HG02870 (cell line): Measurements from ENCODE around the gene MATN4.
"Not testable (repeated sequence)": the region's sequence is repeated elsewhere in the genome, so short reads cannot be mapped to it uniquely, and the experiment has no call there.

Experiments used
- ATAC-seq: cut with Tn5 transposase; IDR thresholded peaks from one replicate; pipeline ENCODE4 v1.9.1; 2021; ENCODE audit warnings: mild to moderate bottlenecking, moderate library complexity; ENCODE audit not compliant: unreplicated experiment

MATN4 gene

GRCh38 chr20:45308117-45308778 is at the start of gene MATN4:
Gene MATN4, minus strand, starts transcription at chr20:45308299. Its CDS starts 2,717 bp downstream, at chr20:45305582.
- no peak for ATAC-seq

- no peak for ATAC-seq
Measured at GRCh38 chr20:45355209-45356084, 47.3 kb upstream of the MATN4 start.

- no peak for ATAC-seq
Measured at GRCh38 chr20:45354423-45355208, 46.5 kb upstream of the MATN4 start.

GRCh38 chr20:45353746-45354145 is 45.6 kb upstream of the MATN4 start:
- no peak for ATAC-seq

GRCh38 chr20:45352729-45353128 is 44.6 kb upstream of the MATN4 start:
- ATAC-seq, result no peak

- ATAC-seq, result not testable (repeated sequence)
Measured at GRCh38 chr20:45350795-45351194, 42.7 kb upstream of the MATN4 start.

- ATAC-seq, result no peak
Measured at GRCh38 chr20:45350217-45350616, 42.1 kb upstream of the MATN4 start.

GRCh38 chr20:45347936-45348778 is 40.1 kb upstream of the MATN4 start, which contains the start of gene SDC4:
Gene SDC4, minus strand, starts transcription at chr20:45348424. Its CDS starts 40 bp downstream, at chr20:45348384.
- ATAC-seq, result no peak

GRCh38 chr20:45347297-45347935 is 39.3 kb upstream of the MATN4 start:
- ATAC-seq, result no peak

GRCh38 chr20:45346851-45347250 is 38.8 kb upstream of the MATN4 start:
- ATAC-seq, result no peak

- no peak for ATAC-seq
Measured at GRCh38 chr20:45346291-45346718, 38.2 kb upstream of the MATN4 start.

GRCh38 chr20:45345104-45345936 is 37.2 kb upstream of the MATN4 start:
- ATAC-seq, result no peak

- ATAC-seq, result no peak
Measured at GRCh38 chr20:45344168-45344860, 36.2 kb upstream of the MATN4 start.

GRCh38 chr20:45343532-45344167 is 35.6 kb upstream of the MATN4 start:
- no peak for ATAC-seq

- no peak for ATAC-seq
Measured at GRCh38 chr20:45342855-45343531, 34.9 kb upstream of the MATN4 start.

- ATAC-seq, result no peak
Measured at GRCh38 chr20:45341939-45342854, 34.1 kb upstream of the MATN4 start.
